Diencephalon (tissue), 1 donor: Measurements from ENCODE around the gene SNX2. TPM values are rescaled to one million over a fixed set of nuclear protein-coding genes. Genes with fewer than 3 reads are reported as not detected.

Experiments used
- total RNA-seq: library from RNA; depleted of rRNA; stranded (reverse); fragments of >200 nt; gene quantifications from one replicate; pipeline ENCODE4 v1.2.3, GENCODE V29; 2014

SNX2 gene, protein sequence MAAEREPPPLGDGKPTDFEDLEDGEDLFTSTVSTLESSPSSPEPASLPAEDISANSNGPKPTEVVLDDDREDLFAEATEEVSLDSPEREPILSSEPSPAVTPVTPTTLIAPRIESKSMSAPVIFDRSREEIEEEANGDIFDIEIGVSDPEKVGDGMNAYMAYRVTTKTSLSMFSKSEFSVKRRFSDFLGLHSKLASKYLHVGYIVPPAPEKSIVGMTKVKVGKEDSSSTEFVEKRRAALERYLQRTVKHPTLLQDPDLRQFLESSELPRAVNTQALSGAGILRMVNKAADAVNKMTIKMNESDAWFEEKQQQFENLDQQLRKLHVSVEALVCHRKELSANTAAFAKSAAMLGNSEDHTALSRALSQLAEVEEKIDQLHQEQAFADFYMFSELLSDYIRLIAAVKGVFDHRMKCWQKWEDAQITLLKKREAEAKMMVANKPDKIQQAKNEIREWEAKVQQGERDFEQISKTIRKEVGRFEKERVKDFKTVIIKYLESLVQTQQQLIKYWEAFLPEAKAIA
- 69.7 TPM for total RNA-seq

DNA sequence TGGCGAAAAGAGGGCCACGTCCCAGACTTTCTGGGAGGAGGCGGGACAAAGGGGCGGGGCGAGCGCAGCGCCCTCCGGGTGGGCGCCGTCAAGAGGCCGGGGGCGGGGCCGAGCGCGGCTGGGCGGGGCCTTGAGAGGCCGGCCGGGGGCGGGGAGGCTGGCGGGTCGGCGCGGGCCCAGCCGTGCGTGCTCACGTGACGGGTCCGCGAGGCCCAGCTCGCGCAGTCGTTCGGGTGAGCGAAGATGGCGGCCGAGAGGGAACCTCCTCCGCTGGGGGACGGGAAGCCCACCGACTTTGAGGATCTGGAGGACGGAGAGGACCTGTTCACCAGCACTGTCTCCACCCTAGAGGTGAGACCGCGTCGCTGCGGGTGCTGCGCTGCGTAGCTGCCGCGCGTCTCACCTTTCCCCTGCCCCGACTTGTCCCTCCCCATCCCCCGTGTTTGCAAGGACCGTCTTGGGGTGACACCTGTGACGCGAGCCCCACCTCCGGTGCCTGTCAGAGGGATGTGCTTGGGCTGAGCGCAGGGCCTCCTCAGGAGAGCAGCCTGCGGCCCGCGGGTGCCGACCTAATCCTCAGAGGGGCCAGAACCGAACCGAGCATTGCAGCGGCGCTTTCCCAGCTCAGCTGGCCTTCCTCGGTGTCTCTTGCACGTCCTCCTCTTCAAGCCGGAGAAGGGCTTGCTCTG lies at the start of gene SNX2:
Gene SNX2, plus strand, starts transcription at position 220 of the 689 bp plus-strand sequence. Its CDS starts 24 bp downstream, at position 244.

DNA sequence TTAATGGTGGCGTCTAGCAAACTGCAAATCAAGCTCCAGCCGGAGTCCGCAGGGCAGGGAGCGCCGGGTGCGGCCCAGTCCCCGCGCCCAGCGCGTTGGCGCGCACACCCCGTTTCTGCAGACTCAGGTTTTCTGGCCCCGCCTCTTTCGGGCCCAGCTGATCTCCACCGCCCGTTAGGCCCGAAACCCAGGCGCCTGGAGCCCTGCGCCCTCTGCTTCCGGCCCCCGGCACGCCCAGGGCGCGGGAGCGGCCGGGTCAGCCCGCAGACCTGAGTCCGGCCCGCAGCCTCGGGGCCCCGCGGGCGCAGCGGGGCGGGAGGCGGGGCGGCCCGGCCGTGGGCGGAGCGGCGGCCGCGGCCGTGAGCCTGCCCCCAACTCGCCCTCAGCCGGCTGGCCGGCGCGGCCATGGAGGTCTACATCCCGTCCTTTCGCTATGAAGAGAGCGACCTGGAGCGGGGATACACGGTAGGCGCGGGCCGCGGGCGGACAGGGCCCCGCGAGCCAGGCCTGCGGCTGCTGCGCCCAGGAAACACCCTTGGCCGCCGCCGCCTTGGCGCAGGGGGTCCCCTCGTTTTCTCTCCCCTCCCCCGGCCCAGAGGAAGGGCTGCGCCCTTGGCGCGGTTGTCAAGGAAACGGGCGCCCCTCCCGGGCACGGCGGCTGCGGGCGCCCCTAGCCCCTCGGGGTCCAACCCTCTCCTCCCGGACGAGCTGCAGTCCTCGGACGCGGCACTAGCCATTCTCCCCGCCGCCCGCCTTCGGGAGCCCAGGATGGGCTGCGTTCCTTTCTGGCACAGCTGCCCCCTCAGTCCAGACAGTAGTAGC lies 70.6 kb downstream of the SNX2 start, which contains the start of gene SNX24:
Gene SNX24, plus strand, starts transcription at position 385 of the 822 bp plus-strand sequence. Its CDS starts 21 bp downstream, at position 406.

Other genes with a start within 250 kb of the SNX2 start
- 27.2 TPM for gene SNX24, start 70.5 kb downstream of the SNX2 start, total RNA-seq